Activated T-helper 2 cell treated with anti-CD3 and anti-CD28 coated beads, Interferon-gamma antibody, Interleukin-2, Interleukin-4, amounts not matched to agents 10 μg/mL and 5 μg/mL and 100 μg/mL, durations not matched to agents 14 hours and 24 hours and 36 hours (primary cell): ENCODE results near the gene EPB41L2. TPM values are rescaled to one million over a fixed set of nuclear protein-coding genes. Genes with fewer than 3 reads are reported as not detected.

Experiments
- DNase-seq: peaks from one replicate; pipeline ENCODE4 v3.0.0; 2021; ENCODE audit warnings: low spot score
- H3K27ac Mint-ChIP-seq: one replicate; pipeline ENCODE4 v1.8.0; 2021; ENCODE audit warnings: mixed read lengths
- H3K27me3 Mint-ChIP-seq: one replicate; pipeline ENCODE4 v1.8.0; 2021; ENCODE audit warnings: low read depth, mixed read lengths
- H3K36me3 Mint-ChIP-seq: one replicate; pipeline ENCODE4 v1.8.0; 2021; ENCODE audit warnings: low read depth, mixed read lengths
- H3K4me1 Mint-ChIP-seq: one replicate; pipeline ENCODE4 v1.8.0; 2021; ENCODE audit warnings: low read depth, mixed read lengths
- H3K4me3 Mint-ChIP-seq: one replicate; pipeline ENCODE4 v1.8.0; 2021; ENCODE audit warnings: low read depth, mild to moderate bottlenecking, moderate library complexity, mixed read lengths
- H3K9me3 Mint-ChIP-seq: one replicate; pipeline ENCODE4 v1.8.0; 2021; ENCODE audit warnings: mixed read lengths
- intact Hi-C: fragments of 100-400 bp; cut with micrococcal nuclease; formaldehyde crosslinking; loops from one replicate; pipeline ENCODE4 v1.15.1; 2023
- total RNA-seq: library from RNA; stranded (reverse); gene quantifications from 2 replicates; pipeline ENCODE4 v1.2.3, GENCODE V29; 2022

The EPB41L2 gene
- total RNA-seq, 1 donor from 2014 or later = 20.8 TPM

DNA sequence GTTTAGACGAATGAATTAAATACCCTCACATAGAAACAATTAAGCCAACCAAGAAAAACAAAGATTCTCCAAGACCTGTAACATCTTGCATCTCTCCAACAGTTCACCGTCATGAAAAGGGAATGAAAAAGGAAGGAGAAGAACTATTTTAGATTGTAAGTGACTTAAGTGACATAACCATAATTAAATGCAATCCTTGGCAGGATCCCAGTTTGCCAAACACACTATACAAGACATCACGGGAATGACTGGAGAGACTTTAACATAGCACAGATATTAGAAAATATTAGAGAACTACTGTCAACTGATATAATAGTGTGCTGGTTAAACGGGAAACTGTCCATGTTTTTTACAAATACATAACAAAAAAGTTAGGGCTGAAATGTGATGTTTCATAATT is 22.2 kb downstream of the EPB41L2 start:
- DNase-seq = no peak
- no peak overlapping the region for H3K27ac Mint-ChIP-seq
- H3K36me3 Mint-ChIP-seq = no peaks in the 10 kb centered on the region
- intact Hi-C loops = no loop called here
- no peak overlapping the region for H3K4me3 Mint-ChIP-seq
- peaks cover 5% of the 10 kb centered on the region for H3K27me3 Mint-ChIP-seq
- H3K9me3 Mint-ChIP-seq = no peaks in the 10 kb centered on the region
- H3K4me1 Mint-ChIP-seq = peaks cover 1% of the 10 kb centered on the region

GRCh38 chr6:131039345-131039680 is 23.7 kb downstream of the EPB41L2 start:
- Mint-ChIP-seq H3K36me3 (no peaks in the 10 kb centered on the region), H3K9me3 (no peaks in the 10 kb centered on the region), H3K27ac (no peak overlapping the region), H3K27me3 (peaks cover 4% of the 10 kb centered on the region), H3K4me1 (peaks cover 1% of the 10 kb centered on the region), H3K4me3 (no peak overlapping the region)
- no peak for DNase-seq
- intact Hi-C loops = no loop called here

GRCh38 chr6:131038597-131039344 is 24.3 kb downstream of the EPB41L2 start:
- intact Hi-C loops = no loop called here
- no peak overlapping the region for H3K4me3 Mint-ChIP-seq
- no peak for DNase-seq
- H3K9me3 Mint-ChIP-seq = no peaks in the 10 kb centered on the region
- peaks cover 4% of the 10 kb centered on the region for H3K27me3 Mint-ChIP-seq
- peaks cover 1% of the 10 kb centered on the region for H3K4me1 Mint-ChIP-seq
- H3K36me3 Mint-ChIP-seq = no peaks in the 10 kb centered on the region
- no peak overlapping the region for H3K27ac Mint-ChIP-seq

DNA sequence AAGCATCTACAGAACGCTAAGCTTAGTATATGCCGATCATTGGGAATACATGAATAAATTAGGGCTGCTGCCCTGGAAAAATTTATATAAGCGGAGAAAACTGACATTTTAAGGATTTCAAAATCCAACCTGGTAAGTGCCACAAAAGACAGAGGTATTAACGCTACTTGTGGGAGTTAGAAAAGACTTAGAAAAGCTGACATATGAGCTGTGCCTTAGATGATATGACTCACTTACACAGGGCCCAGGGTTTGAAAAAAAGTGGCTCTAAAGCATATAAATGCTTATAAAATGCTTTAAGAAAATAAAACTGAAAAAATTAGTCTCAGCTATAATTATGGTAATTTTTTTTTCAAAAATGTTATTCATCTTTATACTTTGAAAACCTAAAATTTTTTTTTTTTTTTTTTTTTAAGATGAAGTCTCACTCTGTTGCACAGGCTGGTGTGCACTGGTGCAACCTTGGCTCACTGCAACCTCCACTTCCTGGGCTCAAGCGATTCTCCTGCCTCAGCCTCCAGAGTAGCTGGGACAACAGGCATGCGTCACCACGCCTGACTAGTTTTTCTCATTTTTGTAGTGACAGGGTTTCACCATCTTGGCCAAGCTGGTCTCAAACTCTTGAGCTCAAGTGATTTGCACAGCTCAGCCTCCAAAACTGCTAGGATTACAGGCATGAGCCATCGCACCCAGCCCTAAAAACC is 25.7 kb downstream of the EPB41L2 start:
- H3K27ac Mint-ChIP-seq = no peak overlapping the region
- no peaks in the 10 kb centered on the region for H3K9me3 Mint-ChIP-seq
- no peak overlapping the region for H3K4me3 Mint-ChIP-seq
- H3K36me3 Mint-ChIP-seq = no peaks in the 10 kb centered on the region
- DNase-seq = no peak
- peaks cover 3% of the 10 kb centered on the region for H3K27me3 Mint-ChIP-seq
- peaks cover 3% of the 10 kb centered on the region for H3K4me1 Mint-ChIP-seq
- intact Hi-C loops = no loop called here

DNA sequence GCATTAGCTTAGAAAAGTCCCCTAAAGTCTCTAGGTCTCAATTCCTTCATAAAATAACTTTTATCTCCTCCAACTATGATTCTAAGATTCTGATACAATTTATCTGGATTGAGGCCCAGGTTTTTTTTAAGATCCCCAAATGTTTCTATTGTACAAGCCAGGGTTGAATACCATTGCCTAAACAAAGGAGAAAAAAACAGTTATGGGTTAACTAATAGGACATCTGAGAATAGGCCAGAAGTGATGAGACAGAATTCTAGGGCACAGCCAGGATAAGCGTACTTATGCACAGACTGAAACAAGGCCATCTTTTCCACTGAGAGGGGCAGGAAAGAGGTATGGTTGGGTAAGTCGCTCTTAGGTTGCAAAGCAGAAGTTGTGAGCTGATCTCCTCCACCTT is 26.4 kb downstream of the EPB41L2 start:
- no peak for DNase-seq
- intact Hi-C loops = no loop called here
- Mint-ChIP-seq H3K27me3 (peaks cover 3% of the 10 kb centered on the region), H3K36me3 (no peaks in the 10 kb centered on the region), H3K9me3 (no peaks in the 10 kb centered on the region), H3K4me1 (peaks cover 3% of the 10 kb centered on the region), H3K27ac (no peak overlapping the region), H3K4me3 (no peak overlapping the region)

DNA sequence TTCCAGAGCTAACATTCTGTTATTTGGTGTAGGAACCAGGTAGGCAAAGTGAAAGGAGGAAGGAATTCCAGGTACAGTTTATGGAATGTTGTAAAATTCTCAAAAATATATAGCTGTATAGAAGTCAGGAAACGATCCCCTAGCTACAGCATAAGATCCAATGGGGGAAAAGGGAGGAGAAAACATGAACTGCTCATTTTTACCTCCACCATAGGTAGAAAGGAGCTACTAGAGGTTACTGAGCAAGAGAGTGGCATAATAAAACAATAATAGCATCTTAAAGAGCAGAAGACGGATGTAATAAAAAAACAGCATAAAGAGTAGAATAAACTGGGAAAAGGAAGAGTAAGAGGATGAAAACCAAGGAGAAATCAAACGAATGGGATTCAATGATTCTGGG is 26.9 kb downstream of the EPB41L2 start:
- DNase-seq = no peak
- Mint-ChIP-seq H3K9me3 (no peaks in the 10 kb centered on the region), H3K27me3 (no peaks in the 10 kb centered on the region), H3K4me1 (peaks cover 2% of the 10 kb centered on the region), H3K27ac (no peak overlapping the region), H3K4me3 (no peak overlapping the region), H3K36me3 (no peaks in the 10 kb centered on the region)
- intact Hi-C loops = no loop called here

DNA sequence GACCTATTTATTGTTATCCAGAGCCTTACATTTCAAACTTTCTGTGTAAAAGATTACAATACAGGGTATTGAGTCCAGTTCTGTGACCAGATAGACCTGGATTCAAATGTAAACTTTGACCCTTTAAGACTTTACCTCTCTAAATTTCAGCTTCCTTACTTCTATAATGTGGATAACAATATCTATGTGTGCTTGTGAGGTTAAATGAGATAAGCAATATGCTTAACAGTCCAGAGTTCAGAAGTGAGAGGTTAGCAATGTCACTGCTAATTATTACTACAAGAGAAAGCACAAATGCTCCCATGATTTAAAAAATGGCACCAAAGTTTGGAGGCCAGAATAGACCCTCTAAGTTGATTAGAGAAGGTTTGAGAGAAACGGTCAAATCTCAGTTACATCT is 27.5 kb downstream of the EPB41L2 start:
- no peak overlapping the region for H3K27ac Mint-ChIP-seq
- DNase-seq = no peak
- intact Hi-C loops = no loop called here
- no peaks in the 10 kb centered on the region for H3K36me3 Mint-ChIP-seq
- peaks cover 2% of the 10 kb centered on the region for H3K4me1 Mint-ChIP-seq
- H3K9me3 Mint-ChIP-seq = no peaks in the 10 kb centered on the region
- H3K4me3 Mint-ChIP-seq = no peak overlapping the region
- no peaks in the 10 kb centered on the region for H3K27me3 Mint-ChIP-seq

DNA sequence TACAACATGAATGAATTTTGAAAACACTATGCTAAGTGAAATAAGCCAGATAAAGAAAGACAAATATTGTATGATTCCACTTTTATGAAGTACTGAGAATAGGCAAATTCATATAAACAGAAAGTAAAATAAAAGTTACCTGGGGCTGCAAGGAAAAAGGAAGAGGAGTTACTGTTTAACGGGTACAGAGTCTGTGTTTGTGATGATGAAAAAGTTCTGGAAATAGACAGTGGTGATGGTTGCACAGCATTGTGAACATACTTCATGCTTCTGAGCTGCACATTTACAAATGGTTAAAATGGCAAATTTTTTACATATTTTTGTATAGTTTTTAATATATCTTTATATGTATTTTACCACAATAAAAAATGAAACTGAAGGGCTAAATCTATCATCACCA is 29.4 kb downstream of the EPB41L2 start:
- H3K9me3 Mint-ChIP-seq = no peaks in the 10 kb centered on the region
- H3K27ac Mint-ChIP-seq = no peak overlapping the region
- H3K27me3 Mint-ChIP-seq = no peaks in the 10 kb centered on the region
- no peaks in the 10 kb centered on the region for H3K36me3 Mint-ChIP-seq
- peaks cover 2% of the 10 kb centered on the region for H3K4me1 Mint-ChIP-seq
- no peak for DNase-seq
- intact Hi-C loops = no loop called here
- no peak overlapping the region for H3K4me3 Mint-ChIP-seq

DNA sequence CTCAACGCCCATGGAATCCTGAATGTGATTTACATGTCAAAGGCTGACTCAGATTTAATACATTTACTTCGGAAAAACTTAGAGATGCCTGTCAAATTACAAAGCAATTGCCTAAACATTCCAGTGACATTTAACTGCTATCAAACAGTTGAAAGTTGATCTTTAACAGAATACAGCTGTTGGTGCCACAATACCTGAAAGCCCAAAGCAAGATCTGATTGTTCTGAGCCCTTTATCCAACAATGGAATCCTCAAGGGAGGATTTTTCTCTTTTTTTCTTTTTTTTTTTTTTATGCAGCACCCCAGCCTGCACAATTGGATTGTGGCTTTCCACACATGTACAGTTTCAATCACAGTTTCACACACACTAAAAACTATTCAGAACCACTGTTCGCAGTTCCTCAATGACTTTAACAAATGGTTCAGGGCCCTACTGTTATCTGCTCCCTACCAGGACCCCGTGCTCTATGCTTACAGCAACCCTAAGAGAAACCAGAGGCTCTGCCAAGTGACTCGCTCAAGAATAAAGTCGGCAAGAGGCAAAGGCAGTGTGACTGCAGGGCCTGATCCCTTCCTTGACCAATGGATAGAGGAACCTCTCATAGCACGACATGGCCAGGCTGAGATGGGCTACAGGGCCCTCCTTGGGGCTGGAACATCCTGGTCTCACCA is 33.3 kb downstream of the EPB41L2 start:
- H3K36me3 Mint-ChIP-seq = no peaks in the 10 kb centered on the region

GRCh38 chr6:131027326-131027725 is 35.7 kb downstream of the EPB41L2 start:
- Mint-ChIP-seq H3K4me3 (no peak overlapping the region), H3K27me3 (no peaks in the 10 kb centered on the region), H3K4me1 (no peaks in the 10 kb centered on the region), H3K36me3 (no peaks in the 10 kb centered on the region), H3K9me3 (no peaks in the 10 kb centered on the region), H3K27ac (no peak overlapping the region)
- DNase-seq = no peak
- intact Hi-C loops = no loop called here

More for the DNA sequence above, 33.3 kb downstream of the EPB41L2 start:
- Mint-ChIP-seq H3K27me3 (no peaks in the 10 kb centered on the region), H3K9me3 (no peaks in the 10 kb centered on the region), H3K27ac (no peak overlapping the region), H3K4me1 (peaks cover 2% of the 10 kb centered on the region), H3K4me3 (no peak overlapping the region)
- intact Hi-C loops = no loop called here
- no peak for DNase-seq

GRCh38 chr6:131026243-131026642 is 36.8 kb downstream of the EPB41L2 start:
- H3K27me3 Mint-ChIP-seq = no peaks in the 10 kb centered on the region
- H3K27ac Mint-ChIP-seq = no peak overlapping the region
- H3K4me1 Mint-ChIP-seq = no peaks in the 10 kb centered on the region
- H3K36me3 Mint-ChIP-seq = no peaks in the 10 kb centered on the region
- DNase-seq = no peak
- no peaks in the 10 kb centered on the region for H3K9me3 Mint-ChIP-seq
- intact Hi-C loops = no loop called here
- H3K4me3 Mint-ChIP-seq = no peak overlapping the region

- H3K36me3 Mint-ChIP-seq = no peaks in the 10 kb centered on the region
- no peak overlapping the region for H3K27ac Mint-ChIP-seq
- H3K4me1 Mint-ChIP-seq = no peaks in the 10 kb centered on the region
- no peaks in the 10 kb centered on the region for H3K9me3 Mint-ChIP-seq
- H3K27me3 Mint-ChIP-seq = no peaks in the 10 kb centered on the region
- H3K4me3 Mint-ChIP-seq = no peak overlapping the region
- DNase-seq = no peak
- intact Hi-C loops = no loop called here
Observed at GRCh38 chr6:131024565-131024964, 38.5 kb downstream of the EPB41L2 start.

DNA sequence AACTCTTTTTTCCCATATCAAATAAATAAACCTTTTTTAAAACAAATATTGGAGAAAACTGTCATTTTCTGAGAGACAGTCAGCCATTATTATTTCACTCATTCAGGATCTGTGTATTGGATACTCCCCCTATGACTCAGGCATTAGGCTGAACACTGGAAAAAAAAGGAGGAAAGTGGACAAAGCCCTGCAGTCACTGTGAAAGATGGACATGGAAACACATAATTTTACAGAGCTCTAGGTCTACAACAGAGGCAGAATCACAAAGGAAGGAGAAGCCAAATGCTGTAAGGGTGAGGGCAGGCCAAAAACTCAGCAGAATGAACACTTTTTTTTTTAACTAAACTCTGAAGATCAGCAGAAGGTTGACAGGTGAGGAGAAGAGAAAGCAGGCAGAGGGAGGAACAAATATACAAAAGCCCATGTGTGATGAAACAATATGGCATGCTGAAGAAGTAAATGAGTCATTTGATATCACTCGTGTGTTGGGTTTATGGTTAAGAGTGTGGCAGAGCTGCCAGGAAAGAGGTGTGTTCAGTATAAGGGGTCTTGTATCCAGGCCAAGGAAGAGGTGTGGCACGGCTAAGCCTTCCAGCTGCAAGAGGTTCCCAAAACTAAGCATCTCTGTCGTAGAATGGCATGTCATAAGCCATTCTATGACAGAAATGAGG is 39.1 kb downstream of the EPB41L2 start:
- Mint-ChIP-seq H3K27me3 (no peaks in the 10 kb centered on the region), H3K27ac (no peak overlapping the region), H3K36me3 (no peaks in the 10 kb centered on the region), H3K4me3 (no peak overlapping the region), H3K4me1 (no peaks in the 10 kb centered on the region), H3K9me3 (no peaks in the 10 kb centered on the region)
- intact Hi-C loops = no loop called here
- DNase-seq = no peak
